HepG2 (cell line): ENCODE measurements around the gene SYNE1. TPM values are rescaled to one million over a fixed set of nuclear protein-coding genes. Genes with fewer than 3 reads are reported as not detected.

Experiments
- ATAC-seq: fragments of 200-7000 bp; cut with Tn5 transposase; 3 replicates; pipeline ENCODE4 v1.9.1; 2020; ENCODE audit warnings: mild to moderate bottlenecking, moderate library complexity
- BruUV-seq: library from RNA; stranded (reverse); fragments of 400-500 nt; replicated peaks from 2 replicates; lab custom pipeline; 2021; lab: Mats Ljungman, UMichigan
- CTCF ChIA-PET: fragments of 300-600 bp; formaldehyde crosslinking; extraction: SDS; loops from one replicate; lab custom pipeline; 2021; ENCODE audit warnings: low total read pairs, inconsistent platforms, low intra/inter-chr PET ratio; lab: Yijun Ruan, JAX
- POLR2A ChIA-PET: fragments of 350-600 bp; sonication (Branson Sonifier 250); formaldehyde crosslinking; loops from one replicate; lab custom pipeline; 2020; ENCODE audit warnings: antibody characterized with exemption, inconsistent platforms; lab: Yijun Ruan, JAX
- DNase-seq: peaks from one replicate; pipeline ENCODE4 v3.0.0-alpha.2; 2015; ENCODE audit warnings: low spot score
- FAIRE-seq: peaks from 3 replicates; lab custom pipeline; 2011; peaks lifted over from hg19 to GRCh38; lab: Jason Lieb, UNC
- H2AFZ ChIP-seq: one replicate; pipeline ENCODE4 v1.6.1; 2011; ENCODE audit warnings: low read length, inconsistent platforms
- H3K27ac ChIP-seq: fragments of 300-600 bp; 3 replicates; pipeline ENCODE4 v1.8.0; 2011; ENCODE audit warnings: mixed run types, mild to moderate bottlenecking, mixed read lengths, low read length, inconsistent platforms; ENCODE audit not compliant: insufficient read depth; ENCODE audit errors: extremely low read length
- H3K27me3 ChIP-seq, 2 experiments: fragments of 200-600 bp in 1 of 2; 2 replicates in 1 of 2; 3 replicates in 1 of 2; pipeline versions ENCODE4 v1.6.0 to v1.8.0; 2011; ENCODE audit warnings: low read length in 2 of 2, mild to moderate bottlenecking in 2 of 2, moderate library complexity in 2 of 2, inconsistent platforms in 1 of 2; ENCODE audit not compliant: insufficient read depth in 2 of 2, control insufficient read depth in 1 of 2
- H3K36me3 ChIP-seq, 2 experiments: fragments of 200-600 bp in 1 of 2; replicated peaks in 1 of 2; 2 replicates in 1 of 2; 3 replicates in 1 of 2; pipeline versions ENCODE4 v1.5.1 to v1.8.0; 2011; ENCODE audit warnings: low read length in 2 of 2, inconsistent platforms in 1 of 2; ENCODE audit not compliant: insufficient read depth in 2 of 2, control insufficient read depth in 1 of 2
- H3K4me1 ChIP-seq: 2 replicates; pipeline ENCODE4 v1.5.1; 2012; ENCODE audit warnings: low read length, inconsistent platforms; ENCODE audit not compliant: insufficient read depth
- H3K4me2 ChIP-seq: 2 replicates; pipeline ENCODE4 v1.6.0; 2011; ENCODE audit warnings: low read depth, low read length, inconsistent platforms
- H3K4me3 ChIP-seq, 3 experiments: fragments of 200-600 bp in 1 of 3; sonication (generic), shearing (Covaris generic) in 1 of 3; replicated peaks in 1 of 3; 2 replicates each; pipeline ENCODE4 v1.5.1; 2011 to 2016; ENCODE audit warnings: low read length in 3 of 3, inconsistent platforms in 2 of 3, low read depth in 2 of 3, mild to moderate bottlenecking in 2 of 3, control low read depth in 1 of 3, mixed read lengths in 1 of 3; ENCODE audit not compliant: insufficient read depth in 1 of 3
- H3K79me2 ChIP-seq: one replicate; pipeline ENCODE4 v1.6.1; 2011; ENCODE audit warnings: low read length, inconsistent platforms; ENCODE audit not compliant: insufficient read depth
- H3K9ac ChIP-seq: 2 replicates; pipeline ENCODE4 v1.6.0; 2011; ENCODE audit warnings: mild to moderate bottlenecking, low read depth, low read length, inconsistent platforms; ENCODE audit not compliant: insufficient read depth
- H3K9me3 ChIP-seq: 2 replicates; pipeline ENCODE4 v1.5.1; 2012; ENCODE audit warnings: mild to moderate bottlenecking, low read length
- H4K20me1 ChIP-seq: 2 replicates; pipeline ENCODE4 v1.6.0; 2011; ENCODE audit warnings: inconsistent platforms, mild to moderate bottlenecking, low read length, moderate library complexity; ENCODE audit not compliant: insufficient read depth
- ATRX ChIP-seq: sonication (generic); formaldehyde crosslinking; IDR thresholded peaks from 2 replicates; pipeline ENCODE4 v1.4.0; 2020; ENCODE audit warnings: missing genetic modification reagents, borderline replicate concordance
- HMG20A ChIP-seq: IDR thresholded peaks from 2 replicates; pipeline ENCODE4 v1.6.1; 2016; ENCODE audit warnings: borderline replicate concordance
- HOXA7 ChIP-seq: sonication (generic); formaldehyde crosslinking; IDR thresholded peaks from 2 replicates; pipeline ENCODE4 v1.8.1; 2022; ENCODE audit warnings: mild to moderate bottlenecking, missing genetic modification reagents, moderate library complexity
- IKZF1 ChIP-seq: fragments of 450-650 bp; IDR thresholded peaks from 2 replicates; pipeline ENCODE4 v1.7.1; 2016
- IKZF4 ChIP-seq: sonication (generic); formaldehyde crosslinking; IDR thresholded peaks from 2 replicates; pipeline ENCODE4 v1.5.1; 2020; ENCODE audit warnings: borderline replicate concordance, mild to moderate bottlenecking, low read depth, missing genetic modification reagents; ENCODE audit errors: not compliant biosample characterization
- KAT2B ChIP-seq: fragments of 150-350 bp; IDR thresholded peaks from 2 replicates; pipeline ENCODE4 v1.6.1; 2014; ENCODE audit warnings: low read depth, low read length, borderline replicate concordance
- MTA1 ChIP-seq: sonication (generic); formaldehyde crosslinking; IDR thresholded peaks from 2 replicates; pipeline ENCODE4 v1.4.0; 2020; ENCODE audit warnings: missing genetic modification reagents, mild to moderate bottlenecking, borderline replicate concordance
- NFYB ChIP-seq: sonication (generic); formaldehyde crosslinking; IDR thresholded peaks from 2 replicates; pipeline ENCODE4 v1.4.0; 2020; ENCODE audit warnings: missing genetic modification reagents
- NR0B2 ChIP-seq: sonication (generic); formaldehyde crosslinking; IDR thresholded peaks from 2 replicates; pipeline ENCODE4 v1.4.0; 2020; ENCODE audit warnings: mild to moderate bottlenecking, missing genetic modification reagents
- NR2F2 ChIP-seq: IDR thresholded peaks from 2 replicates; pipeline ENCODE4 v1.6.1; 2012; ENCODE audit warnings: low read depth, inconsistent platforms, borderline replicate concordance
- RFX5 ChIP-seq: IDR thresholded peaks from 2 replicates; pipeline ENCODE4 v1.6.1; 2011; ENCODE audit warnings: low read depth, low read length, improper control_type of control experiment
- SNAPC5 ChIP-seq: sonication (generic); formaldehyde crosslinking; IDR thresholded peaks from 2 replicates; pipeline ENCODE4 v1.8.1; 2023; ENCODE audit warnings: mild to moderate bottlenecking, missing genetic modification reagents, borderline replicate concordance
- TGIF2 ChIP-seq: IDR thresholded peaks from 2 replicates; pipeline ENCODE4 v1.6.1; 2016; ENCODE audit warnings: control low read depth, missing compliant biosample characterization
- ZBTB34 ChIP-seq: sonication (generic); formaldehyde crosslinking; IDR thresholded peaks from 2 replicates; pipeline ENCODE4 v1.8.0; 2022; ENCODE audit warnings: mild to moderate bottlenecking, missing genetic modification reagents
- ZNF235 ChIP-seq: sonication (generic); formaldehyde crosslinking; IDR thresholded peaks from 2 replicates; pipeline ENCODE4 v1.8.1; 2023; ENCODE audit warnings: mild to moderate bottlenecking, missing genetic modification reagents, borderline replicate concordance
- ZNF263 ChIP-seq: sonication (generic); formaldehyde crosslinking; IDR thresholded peaks from 2 replicates; pipeline ENCODE4 v1.4.0; 2020; ENCODE audit warnings: missing genetic modification reagents
- ZNF343 ChIP-seq: sonication (generic); formaldehyde crosslinking; IDR thresholded peaks from 2 replicates; pipeline ENCODE4 v1.4.0; 2020; ENCODE audit warnings: mild to moderate bottlenecking, missing genetic modification reagents
- ZNF644 ChIP-seq: IDR thresholded peaks from 2 replicates; pipeline ENCODE4 v1.6.1; 2016; ENCODE audit warnings: low read depth
- ZNF790 ChIP-seq: sonication (generic); formaldehyde crosslinking; IDR thresholded peaks from 2 replicates; pipeline ENCODE4 v1.8.0; 2022; ENCODE audit warnings: missing genetic modification reagents, mild to moderate bottlenecking, borderline replicate concordance
- WGBS: methylation state at CpG from one replicate; pipeline ENCODE4 v1.1.6; 2017; ENCODE audit warnings: low lambda C conversion rate; 5-methylcytosine and 5-hydroxymethylcytosine counted together
- in situ Hi-C: cut with HindIII; loops from 2 replicates; pipeline ENCODE4 v1.10.0; 2017; ENCODE audit warnings: low pct_unique_long_range_greater_than_20kb; ENCODE audit not compliant: extremely low pct_ligation_motif_present
- intact Hi-C: fragments of 100-400 bp; cut with micrococcal nuclease; formaldehyde crosslinking; loops from one replicate; pipeline ENCODE4 v1.10.0; 2022; ENCODE audit not compliant: unreplicated experiment
- polyA plus RNA-seq, 8 experiments: library from polyadenylated mRNA; depleted of rRNA in 3 of 8; stranded (reverse) in 7 of 8; unstranded in 1 of 8; fragments of >200 nt; fragmentation: Illumina TruSeq in 4 of 8; extraction: Trizol in 4 of 8; gene quantifications; 2 replicates each; pipeline versions ENCODE4 v1.2.1 to v1.2.3, GENCODE V29; 2011 to 2016; ENCODE audit warnings: low read depth in 4 of 8, missing spikeins in 1 of 8, mixed read lengths in 1 of 8; ENCODE audit not compliant: insufficient read depth in 1 of 8
- total RNA-seq, 5 experiments: library from RNA; depleted of rRNA; stranded (reverse); fragments of >200 nt; fragmentation: Illumina TruSeq; extraction: Trizol; gene quantifications; 2 replicates each; pipeline ENCODE4 v1.2.3, GENCODE V29; 2016; ENCODE audit warnings: low read depth in 1 of 5

The SYNE1 gene
- total and polyA plus RNA-seq, 2 of the 13 experiments (the other 11 are each of a cell fraction or from before 2014, with no cell fraction given) = 5.5 to 15.9 TPM

GRCh38 chr6:152351110-152351509 lies 286.1 kb downstream of the SYNE1 start:
- H4K20me1 ChIP-seq = no peaks in the 10 kb centered on the region
- ATAC-seq (no peak), FAIRE-seq (no peak), DNase-seq (no peak)
- 92% methylated on average over 2 of the region's 2 CpGs for WGBS
- no peak overlapping the region for H3K4me2 ChIP-seq
- no peak overlapping the region for H3K4me3 ChIP-seq
- no peaks in the 10 kb centered on the region for H3K79me2 ChIP-seq
- H3K27ac ChIP-seq = no peak overlapping the region
- ChIA-PET CTCF (no interaction called here), POLR2A (no interaction called here)
- intact Hi-C loops = loop anchor here (5.0 kb wide), 1 partner anchor 599 kb away; no protein-coding TSS in a partner anchor
- no peaks in the 10 kb centered on the region for H3K36me3 ChIP-seq
- no peak for TF ChIP-seq SNAPC5 (CRISPR knock-in tag)
- TF ChIP-seq HOXA7 = no peak
- TF ChIP-seq ZBTB34 (CRISPR knock-in tag) = no peak
- TF ChIP-seq NFYB (CRISPR knock-in tag) = no peak
- no peak for TF ChIP-seq NR0B2 (CRISPR knock-in tag)
- no peak for TF ChIP-seq ZNF235 (CRISPR knock-in tag)
- TF ChIP-seq ATRX (CRISPR knock-in tag) = no peak
- no peak for TF ChIP-seq IKZF4 (CRISPR knock-in tag)
- no peak for TF ChIP-seq KAT2B
- TF ChIP-seq NR2F2 = no peak
- no peak for TF ChIP-seq ZNF263 (CRISPR knock-in tag)
- no peak for TF ChIP-seq ZNF343
- TF ChIP-seq HMG20A (CRISPR knock-in tag) = no peak
- TF ChIP-seq IKZF1 = no peak
- TF ChIP-seq RFX5 = no peak
- TF ChIP-seq ZNF644 (CRISPR knock-in tag) = no peak
- TF ChIP-seq ZNF790 (CRISPR knock-in tag) = no peak
- no peak for TF ChIP-seq MTA1 (CRISPR knock-in tag)
- TF ChIP-seq TGIF2 (CRISPR knock-in tag) = no peak
- in situ Hi-C loops = no loop called here
- H3K27me3 ChIP-seq = no peaks in the 10 kb centered on the region
- no TSS peak for BruUV-seq
- H3K9ac ChIP-seq = no peak overlapping the region
- H3K9me3 ChIP-seq = no peaks in the 10 kb centered on the region
- no peaks in the 10 kb centered on the region for H3K4me1 ChIP-seq
- H2AFZ ChIP-seq = no peak overlapping the region
